Measurements from ENCODE around the gene PMM1. TPM values are rescaled to one million over a fixed set of nuclear protein-coding genes. Genes with fewer than 3 reads are reported as not detected.
A peak's percentile ranks its signal among the peaks of the same experiment; 100 is the strongest.

Gene PMM1
- total and polyA plus RNA-seq, 2 donors from 2014 or later = 36.4 to 127 TPM

- Histone ChIP-seq H3K9me3 (ENCODE audit: control insufficient read depth in 2 of 3, insufficient read depth in 1 of 3, low read length in 3 of 3) (no peaks in the 10 kb centered on the region), H3K9ac (ENCODE audit: low read length in 3 of 3) (peak overlapping the region; percentile 12 to 92 (median 89)), H3K36me3 (ENCODE audit: control insufficient read depth in 2 of 3, insufficient read depth in 3 of 3, low read length in 3 of 3) (peaks cover 1 to 11% (median 2%) of the 10 kb centered on the region in 3 donors), H3K27ac (ENCODE audit: low read depth in 2 of 2, low read length in 2 of 2) (peak overlapping the region; percentile 95 to 97), H3K4me3 (ENCODE audit: low read length in 3 of 3) (peak overlapping the region; percentile 52 to 89 (median 84)), H3K4me1 (ENCODE audit: control insufficient read depth in 2 of 3, insufficient read depth in 2 of 3, low read depth in 1 of 3, low read length in 3 of 3) (peaks cover 4 to 12% (median 10%) of the 10 kb centered on the region in 3 donors), H3K27me3 (ENCODE audit: control insufficient read depth, insufficient read depth, low read length) (no peaks in the 10 kb centered on the region)
- no peak for TF ChIP-seq CTCF (IDR thresholded peaks at IDR 0.05; ENCODE audit: borderline replicate concordance, extremely low read depth, insufficient read depth)
- DNase-seq (peak; percentile 48 to 84 (median 68)), FAIRE-seq (no peak)
- intact Hi-C loops (cut with DNase I) = no loop called here
Observed at GRCh38 chr22:41619979-41620588, 30.4 kb upstream of the PMM1 start.

GRCh38 chr22:41613456-41613855 lies 23.8 kb upstream of the PMM1 start:
- no peak overlapping the region for H3K4me3 ChIP-seq (ENCODE audit: low read length in 3 of 3)
- no peaks in the 10 kb centered on the region for H3K36me3 ChIP-seq (ENCODE audit: control insufficient read depth in 2 of 3, insufficient read depth in 3 of 3, low read length in 3 of 3)
- no peak for FAIRE-seq
- no peaks in the 10 kb centered on the region for H3K27me3 ChIP-seq (ENCODE audit: control insufficient read depth, insufficient read depth, low read length)
- no peak overlapping the region for H3K9ac ChIP-seq (ENCODE audit: low read length in 3 of 3)
- DNase-seq = no peak
- intact Hi-C loops (cut with DNase I) = no loop called here
- no peak for TF ChIP-seq CTCF (IDR thresholded peaks at IDR 0.05; ENCODE audit: borderline replicate concordance, extremely low read depth, insufficient read depth)
- H3K9me3 ChIP-seq (ENCODE audit: control insufficient read depth in 2 of 3, insufficient read depth in 1 of 3, low read length in 3 of 3) = no peaks in the 10 kb centered on the region
- H3K27ac ChIP-seq (ENCODE audit: low read depth in 2 of 2, low read length in 2 of 2) = no peak overlapping the region
- no peaks in the 10 kb centered on the region for H3K4me1 ChIP-seq (ENCODE audit: control insufficient read depth in 2 of 3, insufficient read depth in 2 of 3, low read depth in 1 of 3, low read length in 3 of 3)

- Histone ChIP-seq H3K4me3 (ENCODE audit: low read length in 3 of 3) (no peak overlapping the region), H3K9me3 (ENCODE audit: control insufficient read depth in 2 of 3, insufficient read depth in 1 of 3, low read length in 3 of 3) (no peaks in the 10 kb centered on the region), H3K36me3 (ENCODE audit: control insufficient read depth in 2 of 3, insufficient read depth in 3 of 3, low read length in 3 of 3) (no peaks in the 10 kb centered on the region), H3K27me3 (ENCODE audit: control insufficient read depth, insufficient read depth, low read length) (no peaks in the 10 kb centered on the region), H3K9ac (ENCODE audit: low read length in 3 of 3) (no peak overlapping the region), H3K4me1 (ENCODE audit: control insufficient read depth in 2 of 3, insufficient read depth in 2 of 3, low read depth in 1 of 3, low read length in 3 of 3) (no peaks in the 10 kb centered on the region), H3K27ac (ENCODE audit: low read depth in 2 of 2, low read length in 2 of 2) (no peak overlapping the region)
- DNase-seq (peak in 1 of 5 donors; percentile 7), FAIRE-seq (no peak)
- no peak for TF ChIP-seq CTCF (IDR thresholded peaks at IDR 0.05; ENCODE audit: borderline replicate concordance, extremely low read depth, insufficient read depth)
- intact Hi-C loops (cut with DNase I) = no loop called here
Observed at GRCh38 chr22:41612603-41613306, 23.1 kb upstream of the PMM1 start.
